DND-41 (cell line): ENCODE results near the gene PTPRC.

ENCODE experiments used
- CTCF ChIP-seq: IDR thresholded peaks from 2 replicates; pipeline ENCODE4 v1.5.1; 2012; ENCODE audit warnings: borderline replicate concordance, low read length, moderate library complexity, mild to moderate bottlenecking; ENCODE audit not compliant: poor library complexity, severe bottlenecking; ENCODE audit errors: extremely low read depth
- EZH2 ChIP-seq: IDR thresholded peaks from 3 replicates; pipeline ENCODE4 v1.6.1; 2012; ENCODE audit warnings: borderline replicate concordance, low read depth, mild to moderate bottlenecking, moderate library complexity, low read length, inconsistent platforms; ENCODE audit not compliant: severe bottlenecking

- TF ChIP-seq CTCF (no peak), EZH2 (no peak)
These were observed 9.2 kb upstream of the PTPRC start for GRCh38 chr1:198629610-198630009.
